Keratinocyte (primary cell): ENCODE data around the gene SLC17A4. TPM values are rescaled to one million over a fixed set of nuclear protein-coding genes. Genes with fewer than 3 reads are reported as not detected.

ENCODE experiments used
- DNase-seq: peaks from one replicate; pipeline ENCODE4 v3.0.0-alpha.2; 2011; ENCODE audit warnings: low read depth, missing footprints, low spot score
- FAIRE-seq: peaks from 2 replicates; lab custom pipeline; 2011; peaks lifted over from hg19 to GRCh38; lab: Jason Lieb, UNC
- H2AFZ ChIP-seq: 2 replicates; pipeline ENCODE4 v1.6.0; 2012; ENCODE audit warnings: low read length, control low read depth, inconsistent platforms; ENCODE audit not compliant: control insufficient read depth
- H3K27ac ChIP-seq: 2 replicates; pipeline ENCODE4 v1.5.1; 2011; ENCODE audit warnings: low read length; ENCODE audit not compliant: control insufficient read depth, insufficient read depth
- H3K27me3 ChIP-seq: 3 replicates; pipeline ENCODE4 v1.6.0; 2011; ENCODE audit warnings: low read length; ENCODE audit not compliant: control insufficient read depth, insufficient read depth; ENCODE audit errors: extremely low read depth
- H3K36me3 ChIP-seq, 2 experiments: 2 replicates in 1 of 2; 3 replicates in 1 of 2; pipeline ENCODE4 v1.5.1; 2011; ENCODE audit warnings: low read length in 2 of 2, mild to moderate bottlenecking in 1 of 2; ENCODE audit not compliant: control insufficient read depth in 2 of 2, insufficient read depth in 2 of 2; ENCODE audit errors: extremely low read depth in 1 of 2
- H3K4me1 ChIP-seq: 3 replicates; pipeline ENCODE4 v1.5.1; 2011; ENCODE audit warnings: low read length; ENCODE audit not compliant: control insufficient read depth, insufficient read depth; ENCODE audit errors: extremely low read depth
- H3K4me2 ChIP-seq: 3 replicates; pipeline ENCODE4 v1.6.0; 2011; ENCODE audit warnings: low read depth, low read length; ENCODE audit not compliant: control insufficient read depth, insufficient read depth; ENCODE audit errors: extremely low read depth
- H3K4me3 ChIP-seq, 3 experiments: fragments of 200-600 bp in 1 of 3; sonication (generic) in 1 of 3; 2 replicates in 2 of 3; 3 replicates in 1 of 3; pipeline ENCODE4 v1.5.1; 2011 to 2016; ENCODE audit warnings: low read length in 3 of 3, mild to moderate bottlenecking in 3 of 3, control low read depth in 2 of 3, inconsistent platforms in 1 of 3, low read depth in 1 of 3, mixed read lengths in 1 of 3, mixed run types in 1 of 3, moderate library complexity in 1 of 3; ENCODE audit not compliant: control insufficient read depth in 2 of 3, insufficient read depth in 2 of 3; ENCODE audit errors: extremely low read depth in 1 of 3
- H3K79me2 ChIP-seq: 2 replicates; pipeline ENCODE4 v1.6.0; 2012; ENCODE audit warnings: low read length; ENCODE audit not compliant: control insufficient read depth, insufficient read depth
- H3K9ac ChIP-seq: 3 replicates; pipeline ENCODE4 v1.6.0; 2011; ENCODE audit warnings: low read length; ENCODE audit not compliant: control insufficient read depth, insufficient read depth; ENCODE audit errors: extremely low read depth
- H3K9me1 ChIP-seq: 3 replicates; pipeline ENCODE4 v1.6.0; 2011; ENCODE audit warnings: low read length; ENCODE audit not compliant: control insufficient read depth, insufficient read depth; ENCODE audit errors: extremely low read depth
- H3K9me3 ChIP-seq: 2 replicates; pipeline ENCODE4 v1.5.1; 2012; ENCODE audit warnings: low read depth, low read length; ENCODE audit not compliant: control insufficient read depth
- H4K20me1 ChIP-seq: 3 replicates; pipeline ENCODE4 v1.6.0; 2011; ENCODE audit warnings: low read length; ENCODE audit not compliant: control insufficient read depth, insufficient read depth; ENCODE audit errors: extremely low read depth
- EZH2 ChIP-seq: IDR thresholded peaks from one replicate; pipeline ENCODE4 v1.6.1; 2012; ENCODE audit warnings: inconsistent platforms, mild to moderate bottlenecking, low read length, moderate library complexity
- dilution Hi-C: fragments of 300-500 bp; cut with MboI; formaldehyde crosslinking; loops from one replicate; pipeline ENCODE4 v1.7.0; 2020; ENCODE audit warnings: low sequenced_read_pairs; ENCODE audit not compliant: extremely low pct_ligation_motif_present
- polyA plus RNA-seq, 5 experiments: library from polyadenylated mRNA; depleted of rRNA in 3 of 5; stranded (reverse) in 3 of 5; stranded (forward) in 1 of 5; unstranded in 1 of 5; fragments of >200 nt; gene quantifications; 1 replicate in 1 of 5; 2 replicates in 3 of 5; 3 replicates in 1 of 5; pipeline versions ENCODE4 v1.2.1 to v1.2.3, GENCODE V29; 2011 to 2012; ENCODE audit warnings: missing spikeins in 2 of 5, low read depth in 1 of 5, low replicate concordance in 1 of 5
- TF ChIP-seq, protein P1 (sequence below), 3 experiments: IDR thresholded peaks in 1 of 3; conservative IDR thresholded peaks in 1 of 3; optimal IDR thresholded peaks in 1 of 3; 2 replicates in 2 of 3; 3 replicates in 1 of 3; pipeline versions ENCODE3 to v1.5.1; 2011; ENCODE audit warnings: low read length in 3 of 3, mild to moderate bottlenecking in 3 of 3, moderate library complexity in 2 of 3, control low read depth in 1 of 3, inconsistent platforms in 1 of 3; ENCODE audit not compliant: insufficient read depth in 2 of 3; ENCODE audit errors: extremely low read depth in 1 of 3

Gene SLC17A4
- polyA plus RNA-seq, 1 donor (not counting 4 experiments of a cell fraction or from before 2014, with no cell fraction given), result not detected

DNA sequence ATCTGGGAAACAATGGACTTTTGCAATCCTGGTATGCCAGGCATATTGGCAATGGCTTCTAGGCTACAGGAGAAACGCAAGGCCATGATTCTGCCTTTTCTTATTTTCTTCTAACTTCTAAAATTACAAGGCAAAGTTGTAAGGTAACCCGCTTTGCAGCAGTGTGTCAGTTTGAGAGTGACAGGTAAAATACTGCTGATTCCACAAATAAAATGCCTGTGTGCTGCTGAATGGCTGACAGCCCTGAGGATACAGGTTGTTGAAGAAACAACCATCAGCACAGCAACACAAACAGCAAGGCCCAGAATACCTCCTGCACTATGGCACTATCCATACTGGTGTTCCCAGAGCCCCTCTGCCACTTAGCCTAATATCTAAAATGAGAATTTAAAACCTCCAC, 40.2 kb downstream of the SLC17A4 start:
- dilution Hi-C loops, result no loop called here
- TF ChIP-seq, protein P1, sequence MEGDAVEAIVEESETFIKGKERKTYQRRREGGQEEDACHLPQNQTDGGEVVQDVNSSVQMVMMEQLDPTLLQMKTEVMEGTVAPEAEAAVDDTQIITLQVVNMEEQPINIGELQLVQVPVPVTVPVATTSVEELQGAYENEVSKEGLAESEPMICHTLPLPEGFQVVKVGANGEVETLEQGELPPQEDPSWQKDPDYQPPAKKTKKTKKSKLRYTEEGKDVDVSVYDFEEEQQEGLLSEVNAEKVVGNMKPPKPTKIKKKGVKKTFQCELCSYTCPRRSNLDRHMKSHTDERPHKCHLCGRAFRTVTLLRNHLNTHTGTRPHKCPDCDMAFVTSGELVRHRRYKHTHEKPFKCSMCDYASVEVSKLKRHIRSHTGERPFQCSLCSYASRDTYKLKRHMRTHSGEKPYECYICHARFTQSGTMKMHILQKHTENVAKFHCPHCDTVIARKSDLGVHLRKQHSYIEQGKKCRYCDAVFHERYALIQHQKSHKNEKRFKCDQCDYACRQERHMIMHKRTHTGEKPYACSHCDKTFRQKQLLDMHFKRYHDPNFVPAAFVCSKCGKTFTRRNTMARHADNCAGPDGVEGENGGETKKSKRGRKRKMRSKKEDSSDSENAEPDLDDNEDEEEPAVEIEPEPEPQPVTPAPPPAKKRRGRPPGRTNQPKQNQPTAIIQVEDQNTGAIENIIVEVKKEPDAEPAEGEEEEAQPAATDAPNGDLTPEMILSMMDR (optimal IDR thresholded peaks at IDR 0.05 in 1 of 3, IDR thresholded peaks at IDR 0.05 in 1 of 3, conservative IDR thresholded peaks at IDR 0.05 in 1 of 3; ENCODE audit: extremely low read depth in 1 of 3, insufficient read depth in 2 of 3, low read length in 3 of 3), result no peak
- TF ChIP-seq EZH2, result no peak

DNA sequence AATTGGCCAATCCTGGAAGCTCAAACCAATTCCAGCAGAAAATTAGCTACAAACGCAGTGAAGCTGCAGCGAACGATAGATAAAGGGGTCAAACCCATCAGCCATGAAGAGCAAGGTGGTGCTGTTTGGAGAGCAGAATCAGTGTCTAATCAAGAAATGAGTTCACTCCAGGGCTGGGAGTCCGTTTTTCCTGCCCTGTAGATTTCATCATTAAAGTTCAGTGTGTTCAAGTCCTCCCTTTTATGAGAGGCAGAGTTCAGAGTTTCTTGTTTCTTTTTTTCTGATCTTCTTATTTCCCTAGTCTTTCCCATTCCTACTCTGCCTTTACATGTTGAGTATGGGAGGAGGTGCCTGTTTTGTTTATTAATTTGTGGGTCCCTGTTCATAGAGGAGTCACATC, 46.9 kb downstream of the SLC17A4 start:
- no peak overlapping the region for H3K4me3 ChIP-seq
- TF ChIP-seq, protein P1 (optimal IDR thresholded peaks at IDR 0.05 in 1 of 3, IDR thresholded peaks at IDR 0.05 in 1 of 3, conservative IDR thresholded peaks at IDR 0.05 in 1 of 3; ENCODE audit: extremely low read depth in 1 of 3, insufficient read depth in 2 of 3, low read length in 3 of 3), result no peak
- TF ChIP-seq EZH2, result no peak
- no peaks in the 10 kb centered on the region for H3K79me2 ChIP-seq
- H3K9ac ChIP-seq, result no peak overlapping the region
- dilution Hi-C loops, result no loop called here
- no peaks in the 10 kb centered on the region for H3K9me3 ChIP-seq
- no peak for DNase-seq
- no peak overlapping the region for H2AFZ ChIP-seq
- H4K20me1 ChIP-seq, result no peaks in the 10 kb centered on the region
- no peak overlapping the region for H3K27ac ChIP-seq
- H3K36me3 ChIP-seq, result no peaks in the 10 kb centered on the region
- H3K4me2 ChIP-seq, result no peak overlapping the region
- H3K4me1 ChIP-seq, result no peaks in the 10 kb centered on the region
- no peak for FAIRE-seq
- no peaks in the 10 kb centered on the region for H3K9me1 ChIP-seq
- H3K27me3 ChIP-seq, result peaks cover 4% of the 10 kb centered on the region

More for the DNA sequence above, 40.2 kb downstream of the SLC17A4 start:
- H3K9ac ChIP-seq, result no peak overlapping the region
- H3K9me1 ChIP-seq, result no peaks in the 10 kb centered on the region
- H3K4me2 ChIP-seq, result no peak overlapping the region
- H3K4me3 ChIP-seq, result no peak overlapping the region
- H3K27ac ChIP-seq, result no peak overlapping the region
- no peaks in the 10 kb centered on the region for H3K36me3 ChIP-seq
- H3K4me1 ChIP-seq, result no peaks in the 10 kb centered on the region
- no peaks in the 10 kb centered on the region for H3K27me3 ChIP-seq
- no peak overlapping the region for H2AFZ ChIP-seq
- no peaks in the 10 kb centered on the region for H4K20me1 ChIP-seq
- no peaks in the 10 kb centered on the region for H3K9me3 ChIP-seq
- no peak for FAIRE-seq
- no peaks in the 10 kb centered on the region for H3K79me2 ChIP-seq
- DNase-seq, result no peak
